Airway epithelial cell (primary cell): ENCODE results near the gene DAZ3. TPM values are rescaled to one million over a fixed set of nuclear protein-coding genes. Genes with fewer than 3 reads are reported as not detected.

ENCODE experiments used
- total RNA-seq: library from RNA; depleted of rRNA; stranded (reverse); fragments of >200 nt; gene quantifications from 2 replicates; pipeline ENCODE4 v1.2.3, GENCODE V29; 2015

DAZ3 gene
- total RNA-seq = not detected in 2 replicates

GRCh38 chrY:24813293-24813692 lies at the start of gene DAZ3:
DAZ3 (minus strand) TSS chrY:24813393; CDS start chrY:24813185, 208 bp downstream.

DNA sequence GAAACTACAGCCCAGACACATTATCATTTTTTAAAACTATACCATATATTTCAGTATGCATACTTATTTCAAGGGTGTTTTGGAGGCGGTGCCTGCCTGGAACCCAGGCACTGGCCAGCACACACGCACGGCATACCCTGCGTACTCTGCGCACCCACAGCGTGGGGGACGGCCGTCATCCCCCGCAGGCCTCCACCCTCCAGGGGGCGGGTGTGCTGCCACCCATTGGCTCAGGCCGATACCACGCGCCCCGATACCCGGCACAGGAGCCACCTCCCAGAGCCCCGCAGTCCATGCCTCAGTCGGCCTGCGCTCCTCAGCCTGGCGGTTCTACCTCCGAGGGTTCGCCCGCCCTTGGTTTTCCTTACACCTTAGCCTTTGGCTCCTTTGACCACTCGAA lies 20.4 kb upstream of the DAZ3 start, which contains the start of gene DAZ4:
DAZ4 (plus strand) TSS at position 301 of the 400 bp plus-strand sequence. CDS start 208 bp downstream, outside the sequence.

Other genes with a start within 250 kb of the DAZ3 start
- not detected in 2 replicates for gene BPY2B, start 195.4 kb downstream of the DAZ3 start, total RNA-seq
- gene DAZ4, start 20.5 kb upstream of the DAZ3 start, total RNA-seq = not detected in 2 replicates
- gene BPY2C, start 238.7 kb upstream of the DAZ3 start, total RNA-seq = not detected in 2 replicates